VCaP (cell line): ENCODE data around the gene GRK7.
A peak's percentile ranks its signal among the peaks of the same experiment; 100 is the strongest.

ENCODE experiments used
- H3K27ac ChIP-seq: fragments of 450-650 bp; 2 replicates; pipeline ENCODE4 v1.5.1; 2017
- TF ChIP-seq, protein P1 (sequence below): fragments of 450-650 bp; conservative IDR thresholded peaks from 2 replicates; pipeline ENCODE4 v1.5.1; 2017; ENCODE audit warnings: mild to moderate bottlenecking, moderate library complexity

The GRK7 gene

DNA sequence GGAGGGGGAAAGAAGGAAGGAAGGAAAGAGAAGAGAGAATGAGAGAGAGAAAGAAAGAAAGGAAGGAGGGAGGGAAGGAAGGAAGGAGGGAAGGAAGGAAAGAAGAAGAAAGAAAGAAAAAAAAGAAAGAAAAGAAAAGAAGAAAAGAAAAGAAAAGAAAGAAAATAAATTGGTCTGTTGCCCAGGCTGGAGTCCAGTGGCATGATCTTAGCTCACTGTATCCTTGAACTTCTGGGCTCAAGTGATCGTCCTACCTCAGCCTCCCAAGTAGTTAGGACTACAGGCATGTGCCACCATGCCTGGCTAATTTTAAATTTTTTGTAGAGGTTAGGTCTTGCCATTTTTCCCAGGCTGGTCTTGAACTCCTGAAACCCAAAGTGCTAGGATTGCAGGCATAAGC lies 36.7 kb upstream of the GRK7 start:
- no peak overlapping the region for H3K27ac ChIP-seq
- TF ChIP-seq, protein P1, sequence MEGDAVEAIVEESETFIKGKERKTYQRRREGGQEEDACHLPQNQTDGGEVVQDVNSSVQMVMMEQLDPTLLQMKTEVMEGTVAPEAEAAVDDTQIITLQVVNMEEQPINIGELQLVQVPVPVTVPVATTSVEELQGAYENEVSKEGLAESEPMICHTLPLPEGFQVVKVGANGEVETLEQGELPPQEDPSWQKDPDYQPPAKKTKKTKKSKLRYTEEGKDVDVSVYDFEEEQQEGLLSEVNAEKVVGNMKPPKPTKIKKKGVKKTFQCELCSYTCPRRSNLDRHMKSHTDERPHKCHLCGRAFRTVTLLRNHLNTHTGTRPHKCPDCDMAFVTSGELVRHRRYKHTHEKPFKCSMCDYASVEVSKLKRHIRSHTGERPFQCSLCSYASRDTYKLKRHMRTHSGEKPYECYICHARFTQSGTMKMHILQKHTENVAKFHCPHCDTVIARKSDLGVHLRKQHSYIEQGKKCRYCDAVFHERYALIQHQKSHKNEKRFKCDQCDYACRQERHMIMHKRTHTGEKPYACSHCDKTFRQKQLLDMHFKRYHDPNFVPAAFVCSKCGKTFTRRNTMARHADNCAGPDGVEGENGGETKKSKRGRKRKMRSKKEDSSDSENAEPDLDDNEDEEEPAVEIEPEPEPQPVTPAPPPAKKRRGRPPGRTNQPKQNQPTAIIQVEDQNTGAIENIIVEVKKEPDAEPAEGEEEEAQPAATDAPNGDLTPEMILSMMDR = no peak

DNA sequence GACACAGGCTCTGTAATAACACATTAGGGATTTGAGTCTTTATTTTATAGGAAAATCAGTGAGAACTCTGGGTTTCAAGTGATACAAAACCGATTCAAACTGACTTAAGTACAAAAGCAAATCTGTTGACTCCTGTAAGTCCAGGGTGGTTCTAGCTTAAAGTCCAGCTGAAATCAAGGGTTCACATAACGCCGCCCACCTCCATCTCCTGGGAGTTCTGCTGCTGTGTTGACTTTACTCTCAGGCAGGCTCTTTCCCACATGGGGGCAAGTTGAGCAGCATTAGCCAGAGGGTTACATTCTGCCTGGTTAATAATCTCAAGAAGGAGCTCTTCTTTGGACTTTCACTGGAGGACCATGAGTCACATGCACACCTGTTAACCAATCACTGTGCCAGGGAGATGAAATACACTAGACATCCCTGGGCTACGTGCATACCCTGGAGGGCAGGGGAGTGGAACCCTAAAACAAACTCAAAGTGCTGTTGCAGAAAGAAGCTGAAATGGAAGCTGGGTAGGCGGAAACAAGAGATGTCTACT lies 34.8 kb upstream of the GRK7 start:
- no peak overlapping the region for H3K27ac ChIP-seq
- TF ChIP-seq, protein P1 = no peak

DNA sequence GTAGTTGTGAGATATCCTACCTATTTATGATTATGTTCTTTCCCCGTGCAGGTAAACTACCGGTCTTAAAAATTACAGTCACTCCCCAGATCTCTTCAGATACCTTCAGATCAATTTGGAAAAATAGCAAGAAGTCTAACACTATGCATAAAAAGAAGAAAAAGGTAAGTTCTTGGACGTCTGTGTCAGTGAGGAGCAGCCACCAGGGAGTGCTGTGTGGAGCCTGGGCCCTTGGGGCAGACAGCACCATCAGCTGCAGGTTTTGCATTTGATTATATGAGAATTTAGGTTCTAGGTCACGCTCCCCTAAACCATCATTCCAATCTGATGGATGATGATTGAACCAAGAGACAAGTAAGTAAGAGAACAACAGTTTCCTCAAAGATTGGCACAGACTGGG lies 34.0 kb upstream of the GRK7 start:
- H3K27ac ChIP-seq = no peak overlapping the region
- TF ChIP-seq, protein P1 = peak; percentile 9; the same call in 1 of the 2 replicates

DNA sequence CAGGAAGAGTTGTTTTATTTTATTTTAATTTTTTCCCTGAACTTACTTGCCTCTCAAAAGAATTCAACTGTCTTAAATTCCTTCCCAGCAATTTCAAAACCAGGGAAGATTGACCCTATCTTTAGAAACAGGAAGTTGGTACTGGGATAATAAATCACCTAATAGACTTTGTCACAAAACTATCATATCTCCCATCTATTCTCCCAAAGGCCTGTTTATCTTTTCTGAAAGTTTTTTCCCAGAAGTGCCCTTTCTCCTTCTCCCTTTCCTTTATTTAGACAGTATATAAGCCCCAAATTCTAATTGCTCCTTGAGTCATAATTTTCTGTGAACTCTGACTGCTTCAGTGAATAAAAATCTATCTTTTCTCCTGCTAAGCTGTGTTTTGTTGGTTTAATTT lies 28.0 kb upstream of the GRK7 start:
- TF ChIP-seq, protein P1 = no peak
- no peak overlapping the region for H3K27ac ChIP-seq

DNA sequence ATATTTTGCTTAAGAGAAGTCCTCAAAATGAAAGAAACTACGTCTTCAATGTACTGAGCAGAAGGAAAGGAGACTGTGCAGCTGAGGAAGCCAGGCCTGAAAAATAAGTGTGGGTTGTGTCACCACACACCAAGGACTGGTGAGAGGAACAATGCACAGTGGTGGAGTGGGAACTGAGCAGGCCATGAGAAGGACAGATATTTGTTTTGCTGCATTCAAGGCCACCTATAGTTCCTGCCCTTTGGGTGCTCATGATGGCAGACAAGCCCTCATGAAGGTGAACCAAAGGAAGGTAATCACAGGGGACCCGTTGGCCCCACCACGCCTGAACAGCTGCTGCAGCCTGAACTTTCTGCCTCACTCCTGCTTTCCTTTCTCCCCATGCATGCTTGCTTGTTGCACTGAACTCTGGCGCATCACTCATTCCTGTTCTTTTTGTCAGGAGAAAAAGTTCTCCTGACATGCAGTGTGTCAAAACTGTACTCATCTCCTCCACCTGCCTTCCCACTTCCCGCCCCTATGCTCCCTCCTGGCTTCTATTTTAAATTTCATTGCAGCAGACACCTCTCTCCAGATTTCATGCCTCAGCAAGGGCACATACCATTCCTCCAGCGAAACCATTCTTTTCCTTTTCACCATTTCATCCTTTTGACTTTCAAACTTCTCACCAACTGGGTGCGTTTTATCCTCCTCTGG lies 27.3 kb upstream of the GRK7 start:
- TF ChIP-seq, protein P1 = no peak
- no peak overlapping the region for H3K27ac ChIP-seq

DNA sequence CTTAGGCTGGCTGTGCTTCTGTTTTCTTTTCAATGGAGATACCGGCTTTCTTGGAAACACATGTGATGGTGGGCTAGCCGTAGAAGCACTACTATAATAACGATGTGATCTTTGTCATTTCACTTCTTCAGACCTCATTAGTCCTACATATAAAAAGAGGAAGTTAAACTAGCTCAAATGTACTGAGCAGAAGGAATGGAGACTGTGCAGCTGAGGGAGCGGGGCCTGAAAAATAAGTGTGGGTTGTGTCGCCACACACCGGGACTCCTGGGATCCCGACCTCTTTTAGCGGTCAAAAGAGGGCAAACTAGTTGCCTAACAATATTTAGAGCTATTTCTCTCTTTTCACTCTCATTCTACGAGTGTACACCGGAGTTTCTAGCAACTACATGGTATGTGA lies 26.1 kb upstream of the GRK7 start:
- TF ChIP-seq, protein P1 = no peak
- peak overlapping the region; percentile 94 for H3K27ac ChIP-seq

DNA sequence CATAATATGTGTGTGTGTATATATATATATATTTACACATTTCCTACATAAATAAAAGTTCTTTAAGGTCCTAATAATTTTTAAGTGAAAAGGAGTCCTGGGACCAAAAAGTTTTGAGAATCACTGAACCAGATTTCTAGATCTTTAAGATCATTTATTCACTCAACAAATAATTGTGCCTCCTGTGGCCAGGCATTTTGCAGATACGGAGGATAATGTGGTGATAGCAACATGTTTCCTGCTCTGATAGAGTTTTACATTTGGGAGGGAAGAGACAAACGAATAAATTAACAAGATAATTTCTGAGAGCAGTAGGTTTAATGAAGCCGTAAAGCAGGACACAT lies 25.6 kb upstream of the GRK7 start:
- TF ChIP-seq, protein P1 = no peak
- peak overlapping the region; percentile 94 for H3K27ac ChIP-seq
